Upper lobe of left lung (tissue), 6 donors: ENCODE data around the gene CAPNS2. TPM values are rescaled to one million over a fixed set of nuclear protein-coding genes. Genes with fewer than 3 reads are reported as not detected.

ENCODE experiments used
- ATAC-seq, 2 donors: fragments of 200-7000 bp; cut with Tn5 transposase; one replicate each; pipeline ENCODE4 v1.9.1; 2022; ENCODE audit warnings: mild to moderate bottlenecking in 2 of 2, moderate library complexity in 2 of 2; ENCODE audit not compliant: low FRiP score in 2 of 2
- DNase-seq, 2 donors: peaks; one replicate each; pipeline ENCODE4 v3.0.0-alpha.2; 2019 to 2020
- H3K27ac ChIP-seq, 4 donors: fragments of 200-600 bp; sonication (generic); one replicate each; pipeline ENCODE4 v1.5.1; 2016 to 2019
- H3K27me3 ChIP-seq, 4 donors: fragments of 200-600 bp; sonication (generic); one replicate each; pipeline ENCODE4 v1.5.1; 2017 to 2019
- H3K36me3 ChIP-seq, 4 donors: fragments of 200-600 bp; sonication (generic); one replicate each; pipeline ENCODE4 v1.5.1; 2016 to 2019
- H3K4me1 ChIP-seq, 4 donors: fragments of 200-600 bp; sonication (generic); one replicate each; pipeline ENCODE4 v1.5.1; 2018 to 2019
- H3K4me3 ChIP-seq, 4 donors: fragments of 200-600 bp; sonication (generic); one replicate each; pipeline ENCODE4 v1.5.1; 2017 to 2019; ENCODE audit warnings: mild to moderate bottlenecking in 2 of 4, moderate library complexity in 1 of 4
- H3K9me3 ChIP-seq, 4 donors: fragments of 200-600 bp; sonication (generic); one replicate each; pipeline ENCODE4 v1.5.1; 2018 to 2019
- EP300 ChIP-seq, 4 donors: sonication (generic); formaldehyde crosslinking; IDR thresholded peaks; one replicate each; pipeline ENCODE4 v1.5.1; 2017; ENCODE audit warnings: antibody characterized with exemption in 4 of 4, control low read depth in 2 of 4
- POLR2A ChIP-seq, 4 donors: fragments of 450-650 bp; IDR thresholded peaks; one replicate each; pipeline ENCODE4 v1.5.1; 2016 to 2017; ENCODE audit warnings: antibody characterized with exemption in 4 of 4, mild to moderate bottlenecking in 2 of 4
- POLR2AphosphoS5 ChIP-seq, 2 donors: sonication (generic); formaldehyde crosslinking; IDR thresholded peaks; one replicate each; pipeline ENCODE4 v1.5.1; 2017; ENCODE audit warnings: antibody characterized with exemption in 2 of 2
- WGBS, 2 donors: methylation state at CpG; one replicate each; pipeline ENCODE4 v1.1.5; 2017 to 2018; 5-methylcytosine and 5-hydroxymethylcytosine counted together
- total RNA-seq, 6 donors: library from RNA; depleted of rRNA in 4 of 6; stranded (reverse); fragments of >200 nt in 4 of 6; gene quantifications; one replicate each; pipeline versions ENCODE4 v1.1.0 to v1.2.1, GENCODE V29; 2016 to 2021
- TF ChIP-seq, protein P1 (sequence below), 6 experiments: fragments of 450-650 bp in 4 of 6; fragments of 200-600 bp in 2 of 6; sonication (generic) in 2 of 6; IDR thresholded peaks; one replicate each; pipeline ENCODE4 v1.5.1; 2016 to 2019; ENCODE audit warnings: antibody characterized with exemption in 6 of 6
- donor health status: DM: no; HTN: no; CAD: no; lungs with moderate emphysema.
- donor health status: DM: no; HTN: yes; CAD: no; lungs with severe emphysema.

The CAPNS2 gene
- total RNA-seq, 6 donors from 2014 or later, result 0.72 to 3.1 (median 2.1) TPM; not detected in 1

DNA sequence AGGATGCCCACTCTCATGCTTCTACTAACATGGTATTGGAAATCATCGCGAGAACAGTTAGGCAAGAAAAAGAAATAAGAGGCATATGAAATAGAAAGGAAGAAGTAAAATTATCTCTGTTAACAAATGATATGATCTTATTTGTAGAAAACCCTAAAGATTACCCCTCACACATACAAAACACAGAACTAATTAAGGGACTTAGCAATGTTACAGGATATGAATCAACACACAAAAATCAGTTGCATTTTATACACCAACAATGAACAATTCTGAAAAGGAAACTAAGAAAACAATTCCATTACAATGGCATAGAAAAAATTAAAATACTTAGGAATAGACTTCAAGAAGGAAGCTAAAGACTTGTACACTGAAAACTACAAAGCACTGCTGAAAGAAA lies 2.7 kb upstream of the CAPNS2 start:
- no peaks in the 10 kb centered on the region for H3K9me3 ChIP-seq
- no peaks in the 10 kb centered on the region for H3K27me3 ChIP-seq
- H3K27ac ChIP-seq, result no peak overlapping the region
- no peaks in the 10 kb centered on the region for H3K36me3 ChIP-seq
- no peak overlapping the region for H3K4me3 ChIP-seq
- DNase-seq, result no peak
- TF ChIP-seq, protein P1, sequence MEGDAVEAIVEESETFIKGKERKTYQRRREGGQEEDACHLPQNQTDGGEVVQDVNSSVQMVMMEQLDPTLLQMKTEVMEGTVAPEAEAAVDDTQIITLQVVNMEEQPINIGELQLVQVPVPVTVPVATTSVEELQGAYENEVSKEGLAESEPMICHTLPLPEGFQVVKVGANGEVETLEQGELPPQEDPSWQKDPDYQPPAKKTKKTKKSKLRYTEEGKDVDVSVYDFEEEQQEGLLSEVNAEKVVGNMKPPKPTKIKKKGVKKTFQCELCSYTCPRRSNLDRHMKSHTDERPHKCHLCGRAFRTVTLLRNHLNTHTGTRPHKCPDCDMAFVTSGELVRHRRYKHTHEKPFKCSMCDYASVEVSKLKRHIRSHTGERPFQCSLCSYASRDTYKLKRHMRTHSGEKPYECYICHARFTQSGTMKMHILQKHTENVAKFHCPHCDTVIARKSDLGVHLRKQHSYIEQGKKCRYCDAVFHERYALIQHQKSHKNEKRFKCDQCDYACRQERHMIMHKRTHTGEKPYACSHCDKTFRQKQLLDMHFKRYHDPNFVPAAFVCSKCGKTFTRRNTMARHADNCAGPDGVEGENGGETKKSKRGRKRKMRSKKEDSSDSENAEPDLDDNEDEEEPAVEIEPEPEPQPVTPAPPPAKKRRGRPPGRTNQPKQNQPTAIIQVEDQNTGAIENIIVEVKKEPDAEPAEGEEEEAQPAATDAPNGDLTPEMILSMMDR (IDR thresholded peaks at IDR 0.05), result no peak
- TF ChIP-seq EP300 (IDR thresholded peaks at IDR 0.05) (no peak), POLR2A (IDR thresholded peaks at IDR 0.05) (no peak), POLR2AphosphoS5 (IDR thresholded peaks at IDR 0.05) (no peak)
- no peak for ATAC-seq
- WGBS, 2 donors, result 95 to 97% methylated on average over 2 of the region's 2 CpGs
- H3K4me1 ChIP-seq, result peaks cover 7 to 28% (median 15%) of the 10 kb centered on the region in 4 donors

GRCh38 chr16:55565086-55565485 lies 1.4 kb upstream of the CAPNS2 start:
- TF ChIP-seq EP300 (IDR thresholded peaks at IDR 0.05) (no peak), POLR2AphosphoS5 (IDR thresholded peaks at IDR 0.05) (no peak), POLR2A (IDR thresholded peaks at IDR 0.05) (no peak)
- TF ChIP-seq, protein P1 (IDR thresholded peaks at IDR 0.05), result no peak
- Histone ChIP-seq H3K27me3 (no peaks in the 10 kb centered on the region), H3K9me3 (no peaks in the 10 kb centered on the region), H3K36me3 (no peaks in the 10 kb centered on the region), H3K4me3 (no peak overlapping the region), H3K27ac (no peak overlapping the region), H3K4me1 (peaks cover 7 to 20% (median 16%) of the 10 kb centered on the region in 4 donors)
- no peak for ATAC-seq
- 65 to 68% methylated on average over 1 of the region's 1 CpG for WGBS, 2 donors
- no peak for DNase-seq

DNA sequence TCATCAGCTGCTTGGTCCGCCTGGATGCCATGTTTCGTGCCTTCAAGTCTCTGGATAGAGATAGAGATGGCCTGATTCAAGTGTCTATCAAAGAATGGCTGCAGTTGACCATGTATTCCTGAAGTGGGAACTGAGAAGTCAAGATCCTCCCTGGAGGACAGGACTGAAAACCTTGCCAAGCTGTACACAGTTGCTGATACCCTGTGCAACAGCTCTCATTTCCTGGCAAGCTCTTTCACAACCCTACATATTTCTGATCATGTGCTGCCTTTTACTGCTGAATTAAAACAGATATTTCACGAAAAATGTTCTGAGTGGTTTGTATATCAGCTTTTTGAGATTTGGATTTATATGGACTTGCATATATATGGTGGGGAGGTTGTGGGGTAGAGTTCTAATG lies 898 bp downstream of the CAPNS2 start:
- H3K9me3 ChIP-seq, result no peaks in the 10 kb centered on the region
- WGBS, 2 donors, result 64 to 66% methylated on average over 3 of the region's 3 CpGs
- peaks cover 7 to 20% (median 16%) of the 10 kb centered on the region in 4 donors for H3K4me1 ChIP-seq
- no peaks in the 10 kb centered on the region for H3K27me3 ChIP-seq
- TF ChIP-seq, protein P1 (IDR thresholded peaks at IDR 0.05), result no peak
- TF ChIP-seq POLR2A (IDR thresholded peaks at IDR 0.05) (no peak), EP300 (IDR thresholded peaks at IDR 0.05) (no peak), POLR2AphosphoS5 (IDR thresholded peaks at IDR 0.05) (no peak)
- DNase-seq (peak in 1 of 2 donors; percentile 56), ATAC-seq (peak; percentile 51 to 76)
- H3K36me3 ChIP-seq, result no peaks in the 10 kb centered on the region
- H3K4me3 ChIP-seq, result no peak overlapping the region
- H3K27ac ChIP-seq, result no peak overlapping the region

DNA sequence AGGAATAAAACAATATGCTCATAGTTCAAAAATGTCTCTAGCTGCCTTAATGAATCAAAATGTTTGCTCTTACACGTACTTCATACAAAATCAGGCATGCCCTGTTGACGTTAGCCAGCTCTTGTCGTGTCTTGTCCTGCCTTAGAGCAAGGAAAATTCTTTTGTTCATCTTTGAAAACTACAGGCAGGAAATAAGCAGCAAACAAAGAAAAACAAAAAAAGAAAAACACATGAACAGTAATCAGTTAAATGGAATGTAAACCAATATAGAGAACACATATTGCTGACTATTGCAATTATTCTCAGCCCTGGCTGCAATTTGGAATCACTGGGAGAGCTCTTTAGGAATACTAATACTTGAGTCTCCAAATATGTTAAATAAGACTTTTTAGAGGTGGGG lies 1.7 kb downstream of the CAPNS2 start:
- DNase-seq, result no peak
- TF ChIP-seq POLR2A (IDR thresholded peaks at IDR 0.05) (no peak), POLR2AphosphoS5 (IDR thresholded peaks at IDR 0.05) (no peak), EP300 (IDR thresholded peaks at IDR 0.05) (no peak)
- TF ChIP-seq, protein P1 (IDR thresholded peaks at IDR 0.05), result no peak
- H3K36me3 ChIP-seq, result no peaks in the 10 kb centered on the region
- no peak overlapping the region for H3K27ac ChIP-seq
- H3K4me3 ChIP-seq, result no peak overlapping the region
- 50 to 55% methylated on average over 3 of the region's 3 CpGs for WGBS, 2 donors
- no peaks in the 10 kb centered on the region for H3K27me3 ChIP-seq
- peaks cover 7 to 20% (median 16%) of the 10 kb centered on the region in 4 donors for H3K4me1 ChIP-seq
- no peaks in the 10 kb centered on the region for H3K9me3 ChIP-seq
- no peak for ATAC-seq

DNA sequence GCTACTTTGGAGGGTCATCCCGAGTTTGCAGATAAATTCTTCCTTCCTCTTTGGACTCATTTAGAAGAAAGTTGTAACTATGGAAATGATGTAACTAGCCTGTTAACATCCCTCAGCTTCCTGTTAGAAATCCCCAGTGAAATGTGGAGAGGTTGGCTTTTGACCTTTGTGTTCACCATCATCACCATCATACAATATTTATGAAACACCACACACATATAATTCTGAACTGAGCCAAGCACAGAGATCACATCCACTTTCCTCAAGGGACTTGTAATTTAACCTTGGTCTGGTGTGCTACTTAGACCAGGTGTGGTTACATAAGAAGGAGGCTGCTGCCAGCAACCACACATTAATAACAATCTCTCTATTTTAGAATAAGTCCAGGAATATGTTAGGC lies 2.5 kb downstream of the CAPNS2 start:
- Histone ChIP-seq H3K4me3 (no peak overlapping the region), H3K36me3 (no peaks in the 10 kb centered on the region), H3K27me3 (no peaks in the 10 kb centered on the region), H3K4me1 (peaks cover 7 to 20% (median 16%) of the 10 kb centered on the region in 4 donors), H3K27ac (no peak overlapping the region), H3K9me3 (no peaks in the 10 kb centered on the region)
- 16 to 33% methylated on average over 1 of the region's 1 CpG for WGBS, 2 donors
- ATAC-seq (peak in 1 of 2 donors; percentile 44), DNase-seq (no peak)
- TF ChIP-seq EP300 (IDR thresholded peaks at IDR 0.05) (no peak), POLR2AphosphoS5 (IDR thresholded peaks at IDR 0.05) (no peak), POLR2A (IDR thresholded peaks at IDR 0.05) (no peak)
- TF ChIP-seq, protein P1 (IDR thresholded peaks at IDR 0.05), result no peak
